Thyroid gland (tissue), 4 donors: ENCODE results near the gene PARD3.

Source experiments
- CTCF ChIP-seq, 6 experiments: fragments of 200-600 bp in 3 of 6; fragments of 450-650 bp in 3 of 6; sonication (generic) in 3 of 6; IDR thresholded peaks; one replicate each; pipeline ENCODE4 v1.5.1; 2016 to 2019; ENCODE audit warnings: antibody characterized with exemption in 6 of 6, mild to moderate bottlenecking in 2 of 6, inconsistent platforms in 1 of 6, moderate library complexity in 1 of 6
- POLR2A ChIP-seq, 2 donors: fragments of 450-650 bp; IDR thresholded peaks; one replicate each; pipeline ENCODE4 v1.6.1; 2017; ENCODE audit warnings: antibody characterized with exemption in 2 of 2, mild to moderate bottlenecking in 2 of 2, moderate library complexity in 1 of 2

DNA sequence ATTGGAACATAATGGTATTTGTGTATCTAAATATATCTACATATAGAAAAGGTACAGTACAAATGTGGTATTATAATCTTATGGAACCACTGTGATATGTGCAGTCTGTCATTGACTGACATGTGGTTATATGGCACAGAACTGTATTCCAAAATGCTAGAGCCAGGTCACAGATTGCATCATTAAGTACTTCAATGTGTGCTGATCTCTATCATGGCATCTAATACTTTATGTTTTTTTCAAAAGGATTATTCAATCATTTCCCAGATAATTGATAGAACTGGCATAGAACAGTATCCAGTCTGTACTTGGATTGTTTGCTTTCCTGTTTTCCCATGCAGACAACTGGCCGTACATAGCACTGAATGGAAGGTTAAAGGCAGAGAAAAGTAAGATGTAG, 662.7 kb downstream of the PARD3 start:
- TF ChIP-seq CTCF (IDR thresholded peaks at IDR 0.05) = no peak
- TF ChIP-seq POLR2A (IDR thresholded peaks at IDR 0.05) = no peak
